ENCODE data around the gene DNAJC5. TPM values are rescaled to one million over a fixed set of nuclear protein-coding genes. Genes with fewer than 3 reads are reported as not detected.

The DNAJC5 gene
- total RNA-seq (2011; cell fraction: chromatin; rRNA removed; ENCODE audit: low replicate concordance): 54.4 and 105 TPM in 2 replicates
- 56.5 and 57.4 TPM in 2 replicates for total RNA-seq (2011; cell fraction: nucleolus; rRNA removed)
- total RNA-seq (2011; cell fraction: nucleoplasm; rRNA removed): 36.4 and 43.2 TPM in 2 replicates
- total RNA-seq (2014; rRNA removed) (31.3 and 41.1 TPM in 2 replicates), total RNA-seq (2014; rRNA removed; fragmentation: Illumina TruSeq; extraction: Trizol) (10.3 and 13.4 TPM in 2 replicates), total RNA-seq (2015; rRNA removed; fragmentation: Illumina TruSeq; extraction: Trizol) (28.4 and 29.5 TPM in 2 replicates), total RNA-seq (2021) (42.3 and 42.8 TPM in 2 replicates), polyA plus RNA-seq (2011; rRNA removed) (22.4 and 23.4 TPM in 2 replicates), polyA plus RNA-seq (2014; fragmentation: Illumina TruSeq; extraction: Trizol) (21.8 and 27.2 TPM in 2 replicates), polyA plus RNA-seq (2014; fragmentation: Nextera tagmentation; extraction: Ambion mirVana) (under 1 TPM; 0.95 to 0.99 TPM), polyA plus RNA-seq (2014; rRNA removed) (25.5 and 26.3 TPM in 2 replicates), polyA minus RNA-seq (2011; rRNA and poly(A)+ RNA removed) (17.3 and 29.6 TPM in 2 replicates), Bru-seq, nascent RNA (percentile 73 among the genes with signal in this experiment), BruChase-seq, experiment 1, labeled RNA remaining after a 2-hour chase (percentile 79 among the genes with signal in this experiment), BruChase-seq, experiment 2, labeled RNA remaining after a 6-hour chase (percentile 80 among the genes with signal in this experiment)
- polyA plus RNA-seq (2011; cell fraction: cytosol; rRNA removed): 25.9 and 38.5 TPM in 2 replicates
- 42.6 and 52.5 TPM in 2 replicates for polyA plus RNA-seq (2011; cell fraction: nucleus; rRNA removed)
- polyA plus RNA-seq (2012): 28.8 and 29.1 TPM in 2 replicates
- 26.0 and 31.4 TPM in 2 replicates for polyA minus RNA-seq (2011; cell fraction: cytosol; rRNA and poly(A)+ RNA removed)
- 10.2 and 12.2 TPM in 2 replicates for polyA minus RNA-seq (2011; cell fraction: nucleus; rRNA and poly(A)+ RNA removed)
- long read RNA-seq, experiment 1, full-length matches to known transcripts: 28 of 399 reads
- long read RNA-seq, experiment 1, partial matches to known transcripts: 124 of 399 reads
- long read RNA-seq, experiment 1, other reads (novel, unspliced or antisense): 247 of 399 reads
- long read RNA-seq, experiment 2, full-length matches to known transcripts: 15 of 76 reads
- long read RNA-seq, experiment 2, partial matches to known transcripts: 49 of 76 reads
- long read RNA-seq, experiment 2, other reads (novel, unspliced or antisense): 12 of 76 reads
- long read RNA-seq, experiment 3, partial matches to known transcripts: 4 of 7 reads
- long read RNA-seq, experiment 3, other reads (novel, unspliced or antisense): 3 of 7 reads

GRCh38 chr20:63894358-63895201, at the start of gene DNAJC5:
TSS of gene DNAJC5 (plus strand) at chr20:63895126. CDS start at chr20:63928346, 33,220 bp downstream.
- no TSS peak for BruUV-seq (replicated peaks)
- peak within 1 kb of the TSS; percentile 85 to 89 for H3K9ac ChIP-seq (ENCODE audit: insufficient read depth in 1 of 2, low read depth in 2 of 2, low read length in 2 of 2)
- H3K27ac ChIP-seq (ENCODE audit: extremely low read depth, low read depth, low read length): peak within 1 kb of the TSS; percentile 78
- H3K9me1 ChIP-seq (ENCODE audit: control insufficient read depth, insufficient read depth, low read length): no peaks in the 10 kb centered on the region
- H3K79me2 ChIP-seq (ENCODE audit: control insufficient read depth, insufficient read depth, low read length): peaks cover 42% of the 10 kb centered on the region
- peaks cover 27% of the 10 kb centered on the region for H4K20me1 ChIP-seq (replicated peaks; ENCODE audit: control insufficient read depth, insufficient read depth, low read length)
- peaks cover 30 to 45% of the 10 kb centered on the region in 2 experiments for H3K4me1 ChIP-seq (replicated peaks in 1 of 2; ENCODE audit: control insufficient read depth in 2 of 2, insufficient read depth in 2 of 2, low read length in 2 of 2)
- H3K36me3 ChIP-seq (ENCODE audit: control insufficient read depth, insufficient read depth, low read length): peaks cover 40% of the 10 kb centered on the region; the same call in 2 of the 3 replicates
- peak within 1 kb of the TSS; percentile 93 for H2AFZ ChIP-seq (ENCODE audit: low read depth, low read length)
- intact Hi-C loops (cut with micrococcal nuclease): no loop called here
- FAIRE-seq: peak; percentile 94
- no peaks in the 10 kb centered on the region for H3K9me3 ChIP-seq (replicated peaks; ENCODE audit: control insufficient read depth, insufficient read depth, low read depth, low read length)
- peak; percentile 97 to 100 (median 100) for DNase-seq (ENCODE audit: extremely low read depth in 1 of 4, low spot score in 3 of 4)
- peak within 1 kb of the TSS; percentile 61 for H3K4me3 ChIP-seq
- ATAC-seq: peak; percentile 92
- WGBS (ENCODE audit: insufficient coverage, low coverage, missing lambda C conversion rate): 7% methylated on average over 56 of the region's 82 CpGs
- peak within 1 kb of the TSS; percentile 92 for H3K4me2 ChIP-seq (ENCODE audit: insufficient read depth, low read length)
- ChIA-PET POLR2A (interaction anchor here (0.6 to 1.6 kb wide), 9 partner anchors 11 to 374 kb away, joined by 3 to 12 read pairs (median 3); partner anchors contain the start of genes PPDPF and TPD52L2), CTCF (ENCODE audit: low intra/inter-chr PET ratio) (no interaction called here)
- in situ Hi-C loops (cut with MboI): no loop called here
- H3K27me3 ChIP-seq (ENCODE audit: control insufficient read depth in 2 of 2, insufficient read depth in 2 of 2, low read length in 2 of 2): no peaks in the 10 kb centered on the region
- TF ChIP-seq RFX5 (IDR thresholded peaks at IDR 0.05; ENCODE audit: low read depth, low read length) (no peak), ZNF695 (CRISPR knock-in tag; IDR thresholded peaks at IDR 0.05) (no peak), SAFB (IDR thresholded peaks at IDR 0.05; ENCODE audit: borderline replicate concordance, low read depth, low read length) (peak; percentile 100), SPI1 (IDR thresholded peaks at IDR 0.05; ENCODE audit: borderline replicate concordance, low read depth, low read length) (no peak), ZSCAN32 (CRISPR knock-in tag; IDR thresholded peaks at IDR 0.05) (no peak), BHLHE40 (IDR thresholded peaks at IDR 0.05; ENCODE audit: low read length) (no peak), ARNT (IDR thresholded peaks at IDR 0.05) (no peak), HNRNPL (IDR thresholded peaks at IDR 0.05; ENCODE audit: low read depth, low read length) (no peak), SREBF2 (CRISPR knock-in tag; IDR thresholded peaks at IDR 0.05) (no peak), ZBTB17 (CRISPR knock-in tag; IDR thresholded peaks at IDR 0.05) (no peak), RUNX1 (IDR thresholded peaks at IDR 0.05; ENCODE audit: low read depth) (no peak), BDP1 (IDR thresholded peaks at IDR 0.05; ENCODE audit: insufficient read depth, insufficient read length) (no peak), ZNF239 (CRISPR knock-in tag; IDR thresholded peaks at IDR 0.05) (no peak), WHSC1 (IDR thresholded peaks at IDR 0.05; ENCODE audit: low read length) (no peak), RAD51 (IDR thresholded peaks at IDR 0.05; ENCODE audit: borderline replicate concordance, low read depth) (no peak), PYGO2 (tag; IDR thresholded peaks at IDR 0.05) (no peak), CREM (IDR thresholded peaks at IDR 0.05; ENCODE audit: low read depth) (no peak), CTBP1 (IDR thresholded peaks at IDR 0.05; ENCODE audit: borderline replicate concordance) (peak; percentile 97), POLR3G (IDR thresholded peaks at IDR 0.05; ENCODE audit: extremely low read depth, insufficient read length, insufficient replicate concordance) (no peak), SP1 (CRISPR knock-in tag; IDR thresholded peaks at IDR 0.05) (peak; percentile 82), PTTG1 (tag; IDR thresholded peaks at IDR 0.05; ENCODE audit: low read depth) (no peak)
